ENCODE data around the gene FAM50B. TPM values are rescaled to one million over a fixed set of nuclear protein-coding genes. Genes with fewer than 3 reads are reported as not detected.

FAM50B gene
- total RNA-seq, 1 experiment from 2014 or later, result 3.3 TPM

GRCh38 chr6:3852391-3852790, 3.2 kb downstream of the FAM50B start:
- no peak overlapping the region for H3K9ac ChIP-seq (ENCODE audit: extremely low read depth, insufficient read length, low read length)
- H3K56ac ChIP-seq (ENCODE audit: insufficient read length, low read depth, low read length), result no peak overlapping the region

More at GRCh38 chr6:3852391-3852790, 3.2 kb downstream of the FAM50B start:
- no peak overlapping the region for H2AK5ac ChIP-seq (ENCODE audit: insufficient read length, low read length)
- no peaks in the 10 kb centered on the region for H3K27me3 ChIP-seq (ENCODE audit: insufficient read depth, low read length)
- H3K14ac ChIP-seq (ENCODE audit: insufficient read depth, low read length), result no peak overlapping the region
- no peaks in the 10 kb centered on the region for H3K79me1 ChIP-seq (ENCODE audit: insufficient read depth, low read depth, low read length, poor library complexity, severe bottlenecking)
- H2BK20ac ChIP-seq (ENCODE audit: low read depth, low read length, poor library complexity, severe bottlenecking), result no peak overlapping the region
- H2BK5ac ChIP-seq (ENCODE audit: insufficient read length, low read length), result no peak overlapping the region
- peaks cover 7 to 9% of the 10 kb centered on the region in 2 experiments for H3K4me1 Mint-ChIP-seq
- H3K36me3 Mint-ChIP-seq (ENCODE audit: insufficient read depth in 1 of 3, low read depth in 3 of 3), result peaks cover 2 to 14% (median 6%) of the 10 kb centered on the region in 3 experiments; a peak in 2 of 7 replicates
- H2AFZ ChIP-seq (ENCODE audit: low read length), result no peak overlapping the region
- no peak overlapping the region for H4K5ac ChIP-seq (ENCODE audit: insufficient read length, low read depth, low read length)
- H3K27ac ChIP-seq (ENCODE audit: insufficient read length, low read depth, low read length), result no peak overlapping the region
- H3K27ac Mint-ChIP-seq, result no peak overlapping the region
- no peak overlapping the region for H3K4me2 ChIP-seq (ENCODE audit: insufficient read depth, insufficient read length, low read length)
- H3K9me3 ChIP-seq (ENCODE audit: control insufficient read depth, low read depth, low read length), result no peaks in the 10 kb centered on the region
- H4K20me1 ChIP-seq (ENCODE audit: control insufficient read depth, insufficient read depth, insufficient read length), result no peaks in the 10 kb centered on the region
- no peak overlapping the region for H4K91ac ChIP-seq (ENCODE audit: insufficient read length, low read depth, low read length)
- no peak for TF ChIP-seq CTCF (conservative IDR thresholded peaks at IDR 0.05)
- H2BK120ac ChIP-seq (ENCODE audit: low read depth, low read length, poor library complexity, severe bottlenecking), result no peak overlapping the region
- no peaks in the 10 kb centered on the region for H3K9me3 Mint-ChIP-seq
- no peak overlapping the region for H4K8ac ChIP-seq (replicated peaks; ENCODE audit: insufficient read length, low read depth, low read length)
- no peak overlapping the region for H2BK15ac ChIP-seq (ENCODE audit: low read depth, low read length)
- H3K4me3 Mint-ChIP-seq, result no peak overlapping the region
- H3K18ac ChIP-seq (ENCODE audit: insufficient read length, low read depth, low read length), result no peak overlapping the region
- H3K27me3 Mint-ChIP-seq (ENCODE audit: low read depth), result peaks cover 4% of the 10 kb centered on the region
- 0 out of 2 replicates have a peak, but pooled peaks cover 3% of the 10 kb centered on the region for H3K4me1 ChIP-seq (ENCODE audit: insufficient read depth, low read length)
- no peaks in the 10 kb centered on the region for H3K79me2 ChIP-seq (ENCODE audit: insufficient read depth, low read length)
- H3T11ph ChIP-seq (ENCODE audit: low read length), result no peak overlapping the region
- no peak for DNase-seq
- H2BK12ac ChIP-seq (ENCODE audit: insufficient read length, low read depth, low read length), result no peak overlapping the region
- WGBS (ENCODE audit: extremely low coverage, insufficient read length, low lambda C conversion rate), result no CpG with 5 or more reads among the region's 5 CpGs
- no peak overlapping the region for H3K4ac ChIP-seq (ENCODE audit: low read depth, low read length)
- peaks cover 4% of the 10 kb centered on the region for H3K23me2 ChIP-seq (ENCODE audit: insufficient read length, low read depth, low read length, poor library complexity, severe bottlenecking)
- H3K23ac ChIP-seq (ENCODE audit: insufficient read length, low read depth, low read length), result no peak overlapping the region
